HG02870 (cell line): ENCODE measurements around the gene LMNTD1.
"Not testable (repeated sequence)": the region's sequence is repeated elsewhere in the genome, so short reads cannot be mapped to it uniquely, and the experiment has no call there.

Experiments
- ATAC-seq: cut with Tn5 transposase; IDR thresholded peaks from one replicate; pipeline ENCODE4 v1.9.1; 2021; ENCODE audit warnings: mild to moderate bottlenecking, moderate library complexity; ENCODE audit not compliant: unreplicated experiment

The LMNTD1 gene

DNA sequence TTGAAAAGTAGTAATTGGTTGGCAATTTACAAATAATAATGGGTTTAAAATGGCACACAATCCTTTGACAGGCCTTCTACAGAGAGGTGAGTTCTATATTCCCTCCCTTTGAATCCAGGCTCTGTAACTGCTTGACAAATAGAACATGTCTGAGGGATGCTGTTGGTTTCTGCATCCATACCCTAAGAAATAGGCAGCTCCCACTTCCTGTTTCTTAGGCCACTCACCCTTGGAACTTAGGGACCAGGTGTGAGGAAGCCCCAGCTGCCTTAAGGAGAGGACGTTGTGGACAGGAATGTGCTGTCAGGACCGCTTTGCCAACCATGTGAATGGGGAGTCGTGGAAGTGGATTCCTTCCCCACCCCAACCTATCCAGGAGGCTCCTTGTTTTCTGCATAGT is 59.4 kb downstream of the LMNTD1 start:
- no peak for ATAC-seq

DNA sequence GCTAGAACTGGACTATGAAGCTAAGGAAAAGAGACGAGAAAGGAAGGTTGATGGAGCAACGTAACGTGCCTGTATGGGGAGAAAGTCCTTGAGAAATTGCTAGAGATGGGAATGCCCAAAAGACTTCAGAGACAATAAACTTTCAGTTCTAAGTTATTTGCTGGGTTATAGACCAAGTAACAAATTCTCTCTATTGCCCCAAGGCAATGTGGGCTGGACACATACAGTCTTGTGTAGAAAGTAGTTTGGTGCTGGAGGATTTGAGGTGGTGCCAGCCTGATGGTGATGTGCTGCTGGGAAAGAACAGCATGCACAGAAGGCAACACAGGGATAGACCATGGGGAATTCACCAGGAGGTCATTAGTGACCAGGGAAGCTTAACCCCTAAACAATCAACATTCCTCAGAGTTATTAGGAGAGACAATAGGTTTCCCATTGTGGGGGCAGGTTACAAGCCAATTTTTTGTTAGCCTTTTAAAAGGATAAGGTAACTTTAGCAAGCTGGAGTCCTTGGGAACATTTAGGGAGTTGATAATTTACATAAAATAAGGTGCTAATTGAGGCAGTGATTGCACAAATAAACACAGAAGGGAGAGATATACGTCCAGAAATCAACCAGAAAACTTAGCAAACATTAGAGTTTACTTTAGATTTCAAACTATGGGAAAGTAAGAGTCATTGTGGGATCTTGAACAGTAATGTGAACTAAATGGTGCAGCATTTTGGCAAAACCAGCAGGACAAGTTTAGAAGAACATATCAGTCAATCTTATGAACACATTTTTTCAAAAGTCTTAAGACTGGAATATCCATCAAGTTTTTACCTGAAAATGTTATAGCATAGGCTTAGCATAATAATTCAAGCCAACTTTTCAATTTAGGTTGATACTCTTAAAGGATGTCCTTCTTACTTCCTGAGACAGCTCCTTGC is 61.4 kb downstream of the LMNTD1 start:
- ATAC-seq: no peak

GRCh38 chr12:25488956-25489870 is 63.9 kb downstream of the LMNTD1 start:
- ATAC-seq: not testable (repeated sequence)

- ATAC-seq: no peak
Observed at GRCh38 chr12:25482625-25483024, 70.5 kb downstream of the LMNTD1 start.

GRCh38 chr12:25480145-25480544 is 72.9 kb downstream of the LMNTD1 start:
- ATAC-seq: no peak

DNA sequence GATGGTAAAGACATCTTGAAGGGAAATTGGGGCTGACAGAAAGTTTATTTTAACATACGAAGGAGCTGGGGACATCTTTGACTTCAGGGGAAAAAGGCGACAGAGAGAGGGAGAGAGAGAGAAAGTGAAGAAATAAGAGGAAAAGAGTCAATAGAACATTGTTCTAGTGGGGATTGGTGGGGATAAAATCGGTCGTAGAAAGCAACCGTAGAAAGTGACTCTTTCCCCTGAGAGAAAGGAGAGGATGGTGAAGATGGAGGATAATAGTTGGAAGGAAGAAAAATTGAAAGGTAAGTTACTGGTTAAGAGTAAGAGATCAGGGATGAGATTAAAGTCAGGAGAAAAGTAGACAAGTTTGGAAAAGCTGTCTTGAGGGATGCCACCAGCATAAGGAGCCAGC is 75.9 kb downstream of the LMNTD1 start:
- ATAC-seq: no peak

GRCh38 chr12:25472453-25472852 is 80.6 kb downstream of the LMNTD1 start:
- no peak for ATAC-seq

- ATAC-seq: no peak
Observed at GRCh38 chr12:25469861-25470260, 83.2 kb downstream of the LMNTD1 start.

- ATAC-seq: no peak
Observed at GRCh38 chr12:25469368-25469767, 83.7 kb downstream of the LMNTD1 start.

DNA sequence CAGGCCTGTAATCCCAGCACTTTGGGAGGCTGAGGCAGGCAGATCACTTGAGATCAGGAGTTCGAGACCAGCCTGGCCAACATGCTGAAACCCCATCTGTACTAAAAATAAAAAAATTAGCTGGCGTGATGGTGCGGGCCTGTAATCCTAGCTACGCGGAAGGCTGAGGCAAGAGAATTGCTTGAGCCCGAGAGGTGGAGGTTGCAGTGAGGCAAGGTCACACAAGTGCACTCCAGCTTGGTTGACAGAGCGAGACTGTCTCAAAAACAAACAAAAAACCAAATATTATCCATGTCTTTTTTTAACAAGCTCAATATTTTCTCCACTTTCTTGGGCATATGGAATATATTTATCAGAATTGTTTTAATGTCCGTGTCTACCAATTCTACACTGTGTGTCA is 89.6 kb downstream of the LMNTD1 start:
- ATAC-seq: no peak

GRCh38 chr12:25463005-25463404 is 90.1 kb downstream of the LMNTD1 start:
- no peak for ATAC-seq

GRCh38 chr12:25459541-25459951 is 93.5 kb downstream of the LMNTD1 start:
- no peak for ATAC-seq

- no peak for ATAC-seq
Observed at GRCh38 chr12:25458047-25458552, 95.0 kb downstream of the LMNTD1 start.

GRCh38 chr12:25456474-25456873 is 96.6 kb downstream of the LMNTD1 start:
- ATAC-seq: no peak

GRCh38 chr12:25455696-25456095 is 97.4 kb downstream of the LMNTD1 start:
- no peak for ATAC-seq

DNA sequence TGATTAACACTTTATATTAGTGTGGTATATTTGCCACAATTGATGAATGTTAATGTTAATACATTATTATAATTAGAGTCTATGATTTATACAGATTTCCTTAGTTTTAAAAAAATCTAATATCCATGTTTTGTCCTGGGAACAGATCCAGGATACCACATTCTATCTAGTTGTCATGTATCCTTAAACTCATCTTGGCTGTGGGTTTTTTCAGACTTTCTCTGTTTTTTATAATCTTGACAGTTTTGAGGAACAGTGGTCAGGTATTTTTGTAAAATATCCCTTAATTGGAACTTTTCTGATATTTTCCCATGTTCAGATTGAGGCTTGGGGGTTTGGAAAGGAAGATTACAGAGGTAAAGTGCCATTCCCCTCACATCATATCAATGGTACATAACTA is 104.1 kb downstream of the LMNTD1 start:
- ATAC-seq: no peak

DNA sequence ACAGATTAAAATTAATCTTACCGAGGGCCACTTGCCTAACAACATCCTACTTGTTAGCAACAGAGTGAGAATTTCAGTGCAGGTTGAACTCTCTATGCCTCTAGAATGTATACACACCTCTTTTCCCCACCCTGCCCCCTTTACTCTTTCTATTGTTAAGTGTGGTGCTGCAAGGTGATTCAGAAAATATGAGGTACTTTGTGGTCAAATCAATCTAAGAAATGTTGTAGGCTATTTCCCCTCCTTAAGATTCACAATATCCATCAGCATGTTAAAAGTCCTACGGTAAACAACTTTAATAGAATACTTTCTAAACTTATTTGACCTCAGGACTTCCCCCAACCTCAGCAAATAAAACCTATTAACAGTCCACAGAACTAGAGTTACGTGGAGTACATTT is 106.0 kb downstream of the LMNTD1 start:
- no peak for ATAC-seq

DNA sequence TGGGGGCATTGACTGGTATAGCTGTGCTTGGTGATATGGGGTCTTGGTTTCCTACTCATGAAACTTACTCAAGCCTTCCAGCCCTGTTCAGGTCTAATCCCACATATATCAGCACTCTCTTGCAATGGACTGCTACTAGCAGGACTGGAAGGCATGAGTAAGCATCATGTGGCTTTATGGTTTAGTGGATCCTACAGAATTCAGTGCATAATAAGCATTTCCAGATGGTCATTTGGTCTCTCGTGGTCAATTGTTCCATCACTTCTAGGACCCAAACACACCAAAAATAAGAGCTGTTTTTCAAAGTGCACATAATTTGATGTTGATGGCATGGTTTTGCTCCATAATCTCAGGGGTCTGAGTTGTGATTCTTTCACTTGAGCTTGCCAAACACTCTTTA is 114.4 kb downstream of the LMNTD1 start:
- ATAC-seq: no peak

DNA sequence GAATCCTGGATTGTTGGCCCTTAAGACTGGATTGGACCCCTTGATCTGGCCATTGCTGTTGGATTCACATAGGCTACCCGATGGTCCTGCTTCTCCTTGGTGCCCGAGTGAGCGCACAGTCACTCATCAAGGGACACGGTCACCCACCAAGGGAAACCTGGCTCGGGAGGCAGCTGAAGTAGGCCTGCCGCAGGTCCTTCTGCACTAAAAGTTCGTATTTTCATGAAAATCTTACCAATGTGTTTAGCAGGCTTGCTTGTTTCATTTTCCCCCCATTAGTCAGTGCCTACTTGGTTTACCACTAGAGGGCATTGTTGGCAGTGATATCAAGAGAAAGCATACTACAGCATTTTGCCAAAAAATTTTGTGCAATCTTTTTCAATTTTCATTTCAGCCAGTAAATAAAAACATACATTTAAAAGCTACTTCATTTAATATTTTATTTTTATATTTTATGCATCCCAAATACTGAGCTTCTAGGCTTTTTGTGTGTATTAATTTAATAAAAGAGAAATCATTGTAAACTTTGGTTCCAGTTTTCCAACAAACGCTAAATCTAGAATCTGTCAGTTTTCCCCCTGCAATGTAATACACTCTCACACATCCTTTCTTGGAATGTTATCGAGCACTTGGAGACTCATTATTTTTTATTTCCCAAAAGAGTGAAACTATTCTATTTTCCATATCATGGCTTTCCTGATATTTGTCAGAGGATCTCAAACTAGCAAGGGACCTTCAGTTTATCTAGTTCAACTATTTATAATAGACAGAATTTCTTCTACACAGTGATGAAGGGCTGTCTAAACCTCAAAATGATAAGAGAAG is 116.7 kb downstream of the LMNTD1 start:
- ATAC-seq: no peak

GRCh38 chr12:25435431-25435830 is 117.7 kb downstream of the LMNTD1 start:
- ATAC-seq: no peak

DNA sequence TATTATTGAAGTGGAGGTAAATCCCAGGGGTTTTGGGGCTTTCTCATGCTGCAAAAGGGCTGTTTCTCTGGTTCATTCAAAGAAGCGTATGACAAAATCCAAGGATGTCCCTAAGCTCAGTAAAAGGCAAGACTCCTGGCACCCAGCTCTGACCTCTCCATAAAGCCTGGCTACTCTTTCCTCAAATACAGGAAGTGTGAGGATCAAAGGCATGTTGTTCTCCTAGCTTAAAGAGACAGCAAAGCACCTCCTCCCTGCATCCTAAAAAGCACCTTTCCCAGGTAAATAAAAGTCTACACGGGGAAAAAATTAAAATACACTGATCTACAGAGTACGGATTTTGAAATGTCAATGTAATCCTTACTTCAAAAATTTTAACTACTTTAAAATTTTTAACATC is 118.6 kb downstream of the LMNTD1 start:
- ATAC-seq: no peak
